ENCODE results near the gene MXRA8.

Gene MXRA8

DNA sequence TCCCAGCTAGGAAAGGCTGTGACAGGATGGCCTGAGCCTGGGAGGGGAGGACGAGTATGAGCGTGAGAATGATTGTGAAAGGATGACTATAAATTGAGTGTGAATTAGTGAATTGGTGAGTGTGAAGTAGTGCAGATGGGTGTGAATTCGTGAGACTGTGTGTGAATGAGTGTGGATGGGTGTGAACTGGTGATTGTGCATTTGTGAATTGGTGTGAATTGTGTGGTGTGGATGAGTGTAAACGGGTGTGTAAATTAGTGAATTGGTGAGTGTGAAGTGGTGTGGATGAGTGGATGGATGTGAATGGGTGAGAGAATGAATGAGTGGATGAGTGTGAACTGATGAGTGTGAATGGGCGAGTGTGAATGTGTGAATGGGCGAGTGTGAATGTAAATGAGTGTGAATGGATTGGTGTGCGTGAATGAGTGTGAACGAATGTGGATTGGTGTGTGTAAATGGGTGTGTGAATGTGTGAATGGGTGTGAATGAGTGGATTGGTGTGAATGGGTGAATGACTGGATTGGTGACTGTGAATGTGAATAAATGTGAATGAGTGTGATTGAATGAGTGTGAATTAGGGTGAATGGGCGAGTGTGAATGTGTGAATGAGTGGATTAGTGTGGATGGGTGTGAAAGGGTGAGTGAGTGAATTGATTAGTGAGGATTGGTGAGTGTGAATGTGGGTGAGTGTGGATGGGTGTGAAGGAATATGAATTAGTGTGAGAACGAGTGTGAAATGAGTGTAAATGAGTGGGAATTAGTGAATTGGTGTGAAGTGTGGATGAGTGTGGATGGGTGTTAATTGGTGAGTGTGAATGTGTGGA, 7.7 kb upstream of the MXRA8 start:
- no peak for DNase-seq

DNA sequence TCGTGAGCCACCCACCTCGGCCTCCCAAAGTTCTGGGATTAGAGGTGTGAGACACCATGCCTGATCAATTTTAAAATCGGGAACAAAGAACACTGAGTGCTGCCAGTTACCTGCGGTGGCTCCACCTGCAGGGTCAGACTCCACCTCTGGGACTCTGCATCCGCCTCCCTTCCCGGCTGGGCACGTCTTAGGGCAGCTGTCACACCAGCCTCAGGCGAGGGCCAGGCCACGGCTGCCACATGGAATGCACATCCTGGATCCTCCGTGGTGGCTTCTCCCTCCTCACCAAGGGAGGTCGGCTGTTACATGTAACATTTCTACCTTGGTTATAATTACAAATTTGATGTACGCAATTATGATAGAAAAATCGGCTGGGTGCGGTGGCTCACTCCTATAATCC, 5.9 kb upstream of the MXRA8 start:
- DNase-seq, result no peak

DNA sequence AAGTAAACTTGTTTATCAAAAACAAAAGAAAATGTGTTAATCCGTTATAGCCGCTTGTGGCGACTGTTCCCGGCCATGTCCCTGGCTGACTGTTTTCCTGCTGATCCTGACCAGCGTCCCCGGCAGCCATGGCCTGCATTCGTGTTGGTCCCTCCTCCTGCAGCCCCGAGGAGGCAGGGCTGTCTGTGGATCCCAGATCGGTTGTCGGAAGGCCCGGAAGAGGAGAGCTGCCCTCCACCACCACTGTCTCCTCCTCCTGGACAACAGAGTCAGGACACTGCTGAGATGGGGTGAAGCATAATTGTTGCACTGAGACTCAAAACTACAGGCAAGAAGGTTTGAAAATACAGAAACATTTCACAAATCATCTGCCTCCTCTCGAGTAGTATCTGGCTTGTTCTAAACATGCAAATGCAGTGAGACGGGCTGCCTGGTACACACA, 3.6 kb upstream of the MXRA8 start:
- DNase-seq, result no peak

DNA sequence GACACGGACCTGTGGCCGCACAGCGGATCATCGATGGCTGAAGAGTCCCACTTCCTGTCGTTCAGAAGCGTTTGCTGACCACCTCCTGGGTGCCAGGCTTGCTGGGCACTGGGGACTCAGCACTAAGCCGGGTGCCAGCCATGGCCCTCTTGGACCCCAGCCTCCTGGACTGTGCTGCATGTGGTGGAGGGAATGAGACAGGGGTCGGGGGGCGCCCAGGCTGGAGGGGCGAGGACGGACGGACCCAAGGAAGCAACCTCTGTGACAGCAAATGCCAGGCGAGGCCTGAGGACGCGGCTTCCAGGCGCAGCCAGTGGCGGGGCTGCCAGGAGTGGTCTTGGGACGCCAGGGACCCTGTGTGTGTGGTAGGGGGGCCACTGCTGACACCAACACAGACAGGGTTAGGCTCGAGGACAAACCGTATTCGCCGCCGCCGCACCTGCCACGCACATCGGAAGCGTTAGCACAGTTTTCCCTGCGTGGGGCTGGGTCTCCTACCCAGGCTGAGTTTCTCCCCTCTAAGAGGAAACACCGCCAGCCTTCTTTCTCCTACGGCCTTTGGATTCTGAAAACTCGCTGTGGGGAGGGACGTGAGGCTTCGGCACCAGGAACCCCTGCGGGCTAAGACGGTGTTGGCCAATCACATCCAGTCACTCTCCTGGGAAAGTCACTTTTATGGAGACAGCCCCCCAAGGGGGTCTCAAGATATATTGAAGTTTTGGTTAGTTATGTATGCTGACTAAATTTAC, 3.1 kb upstream of the MXRA8 start:
- DNase-seq, result no peak

DNA sequence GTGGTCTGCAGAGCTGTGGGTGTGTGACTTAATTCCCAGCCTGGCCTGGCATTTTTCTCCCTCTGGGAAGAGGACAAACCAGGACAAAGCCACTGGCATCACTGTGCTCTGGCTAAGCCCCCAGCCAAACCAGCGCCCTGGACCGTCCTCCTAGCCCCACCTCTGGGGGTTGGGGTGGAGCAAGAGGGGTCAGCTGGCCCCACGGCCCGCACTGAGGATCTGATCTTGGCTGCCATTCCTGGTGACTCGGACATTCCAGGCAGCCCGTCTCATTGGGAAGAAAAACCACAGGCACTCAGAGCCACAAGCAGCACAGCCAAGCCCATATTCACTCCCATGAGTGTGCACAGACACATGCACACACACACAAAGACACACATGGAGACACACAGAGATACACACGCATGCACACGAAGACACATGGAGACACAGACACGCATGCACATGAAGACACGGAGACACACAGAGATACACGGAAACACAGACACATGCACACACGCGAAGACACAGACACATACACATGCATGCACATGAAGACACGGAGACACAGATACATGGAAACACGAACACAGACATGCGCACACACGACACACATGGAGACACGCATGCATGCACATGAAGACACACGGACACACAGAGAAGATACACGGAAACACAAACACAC, 2.3 kb upstream of the MXRA8 start:
- DNase-seq, result no peak

DNA sequence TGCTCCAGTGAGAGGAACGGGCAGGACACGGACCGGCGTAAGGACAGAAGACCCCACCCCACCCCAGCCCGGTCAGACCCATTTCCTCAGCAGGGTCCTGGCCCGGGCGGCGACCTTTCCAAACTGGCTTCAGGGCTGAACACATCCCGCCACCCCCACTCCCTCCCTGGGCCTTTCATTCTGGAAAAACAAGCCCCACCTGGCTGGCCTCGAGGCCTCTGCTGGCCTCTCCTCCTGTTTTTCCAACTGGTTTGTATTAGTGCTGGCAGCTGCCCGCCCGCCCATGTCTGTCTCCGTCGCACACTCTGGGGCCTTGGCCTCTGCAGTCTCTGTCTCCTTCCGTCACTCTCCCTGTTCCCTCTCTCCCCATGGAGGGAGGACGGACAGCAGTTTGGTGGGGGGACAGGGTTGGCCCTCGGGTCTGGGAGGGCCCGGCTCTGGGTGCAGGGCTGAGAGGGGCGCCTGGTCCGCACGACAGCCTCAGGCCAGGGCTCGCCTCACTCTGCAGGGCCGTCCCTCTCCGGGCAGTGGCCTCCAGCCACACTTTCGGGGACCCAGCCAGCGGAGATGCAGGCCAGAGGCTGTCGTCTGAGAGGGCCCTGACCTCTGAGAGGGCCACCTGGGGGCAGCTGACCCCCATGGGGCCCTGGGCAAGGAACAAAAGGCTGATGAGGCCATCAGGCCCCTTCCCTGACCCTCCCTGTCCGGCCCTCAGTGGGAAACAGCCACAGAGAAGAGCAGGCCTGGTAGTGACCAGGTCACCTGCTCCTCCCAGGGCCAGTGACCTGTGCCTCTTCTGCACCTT, 1.5 kb upstream of the MXRA8 start:
- no peak for DNase-seq

DNA sequence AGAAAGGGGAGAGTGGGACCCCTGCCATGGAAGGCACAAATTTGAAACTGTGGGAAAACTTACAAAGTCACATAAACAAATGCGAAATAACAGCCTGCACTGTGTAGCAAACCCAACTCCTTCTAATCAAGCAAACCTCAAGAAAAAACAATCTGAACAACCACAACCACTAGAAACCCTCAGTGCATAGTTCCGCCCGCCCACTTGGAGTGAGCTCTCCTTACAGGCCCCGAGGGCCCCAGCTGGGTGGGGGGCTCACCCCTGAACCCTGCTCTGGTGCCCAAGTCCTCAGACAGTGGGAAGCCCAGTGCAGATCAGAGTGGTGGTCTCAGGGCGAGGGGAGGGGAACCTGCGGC, 931 bp upstream of the MXRA8 start:
- DNase-seq, result no peak

DNA sequence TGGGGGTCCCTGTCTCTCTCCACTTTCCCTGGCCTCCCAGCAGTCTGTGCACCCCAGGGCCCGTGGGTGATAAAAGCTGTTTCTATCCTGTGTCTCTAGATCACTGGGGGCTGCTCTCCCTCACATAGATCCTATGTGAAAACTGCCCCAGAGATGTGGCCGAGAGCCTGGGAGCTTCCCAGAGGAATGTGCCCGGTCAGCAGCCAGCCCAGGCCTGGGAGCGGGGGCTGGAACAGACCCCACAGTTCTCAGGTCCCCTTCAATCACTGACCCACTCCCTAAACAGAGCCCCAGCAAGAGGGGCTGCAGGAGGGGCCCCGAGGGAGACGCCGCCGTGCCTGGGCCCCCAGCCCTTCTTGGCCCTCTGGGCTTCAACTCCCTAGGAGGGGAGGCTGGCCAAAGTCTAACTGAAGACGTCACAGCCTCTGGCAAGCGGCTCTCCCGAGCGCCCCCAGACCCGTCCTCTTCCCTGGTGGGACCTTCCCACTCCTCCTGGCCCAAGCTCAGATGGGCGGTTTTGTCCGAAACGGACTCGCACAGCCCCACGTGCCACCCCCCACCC, 403 bp downstream of the MXRA8 start:
- no peak for DNase-seq

DNA sequence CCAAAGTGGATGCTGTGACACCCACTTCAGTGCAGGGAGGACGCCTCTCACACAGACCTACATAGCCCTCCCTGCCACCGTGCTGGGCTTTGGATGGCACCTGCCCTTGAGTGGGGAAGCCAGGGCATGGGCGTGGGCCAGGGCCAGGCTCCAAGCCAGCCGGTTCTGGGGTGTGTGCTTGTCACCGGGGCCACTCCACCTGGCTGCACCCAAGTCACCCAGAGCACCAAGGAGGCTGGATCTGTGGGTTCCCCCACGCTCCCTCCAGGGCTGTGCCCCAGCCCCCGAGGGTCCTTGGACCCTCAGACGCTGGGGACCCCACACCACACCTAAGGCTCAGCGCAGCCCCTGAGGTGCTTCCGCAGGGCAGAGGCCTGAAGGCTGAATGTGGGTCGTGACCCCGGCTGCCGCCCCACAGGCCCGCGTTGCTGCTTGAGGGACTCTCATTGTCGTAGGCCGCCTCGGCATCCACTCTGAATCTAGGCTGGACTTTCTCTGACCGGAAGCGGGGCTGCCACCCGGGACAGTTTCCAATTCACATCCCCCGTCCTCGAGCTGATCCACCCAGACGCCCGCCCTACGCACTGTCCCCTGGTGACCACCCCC, 1.5 kb downstream of the MXRA8 start:
- DNase-seq, result no peak

DNA sequence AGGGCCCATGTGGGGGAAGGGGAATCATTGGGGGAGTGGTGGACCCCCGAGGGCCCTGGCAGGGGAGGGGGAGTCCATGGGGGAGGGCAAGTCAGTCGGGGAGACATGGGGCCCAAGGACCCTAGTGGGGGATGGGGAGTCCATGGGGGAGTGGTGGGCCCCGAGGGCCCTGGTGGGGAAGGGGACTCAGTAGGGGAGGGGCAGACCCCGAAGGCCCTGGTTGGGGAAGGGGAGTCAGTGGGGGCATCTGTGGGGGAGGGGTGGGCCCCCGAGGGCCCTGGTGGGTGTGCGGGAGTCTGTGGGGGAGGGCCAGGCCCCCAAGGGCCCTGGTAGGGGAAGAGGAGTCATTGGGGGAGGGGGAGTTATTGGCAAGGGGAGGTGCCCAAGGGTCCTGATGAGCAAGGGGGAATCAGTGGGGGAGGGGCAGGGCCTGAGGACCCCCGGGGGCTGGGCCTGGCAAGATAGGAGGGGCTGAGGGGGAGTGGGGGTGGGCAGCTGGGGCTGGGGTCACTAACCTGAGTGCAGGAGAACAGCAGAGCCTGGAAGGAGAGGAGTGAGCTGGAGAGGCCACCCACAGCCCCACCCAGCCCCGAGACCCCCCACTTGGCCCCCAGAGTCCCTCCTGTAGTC, 2.1 kb downstream of the MXRA8 start:
- no peak for DNase-seq

DNA sequence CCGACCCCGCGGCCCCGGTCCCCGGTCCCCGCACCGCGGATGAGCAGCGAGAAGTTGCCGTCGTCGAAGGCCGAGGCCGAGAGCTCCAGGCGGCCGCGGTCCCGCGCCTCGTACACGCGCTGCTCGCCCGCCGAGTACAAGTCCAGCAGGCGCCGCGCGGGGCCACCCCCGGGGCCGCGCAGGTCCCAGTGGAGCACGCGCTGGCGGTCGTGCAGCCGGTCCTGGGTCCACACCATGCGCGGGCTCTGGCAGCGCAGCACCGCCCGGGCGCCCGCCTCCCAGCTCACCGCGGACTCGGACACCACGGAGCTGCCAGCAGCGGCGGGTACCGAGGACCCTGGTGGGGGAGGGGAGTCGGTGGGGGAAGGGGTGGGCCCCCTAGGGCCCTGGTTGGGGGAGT, 2.9 kb downstream of the MXRA8 start:
- DNase-seq, result no peak

DNA sequence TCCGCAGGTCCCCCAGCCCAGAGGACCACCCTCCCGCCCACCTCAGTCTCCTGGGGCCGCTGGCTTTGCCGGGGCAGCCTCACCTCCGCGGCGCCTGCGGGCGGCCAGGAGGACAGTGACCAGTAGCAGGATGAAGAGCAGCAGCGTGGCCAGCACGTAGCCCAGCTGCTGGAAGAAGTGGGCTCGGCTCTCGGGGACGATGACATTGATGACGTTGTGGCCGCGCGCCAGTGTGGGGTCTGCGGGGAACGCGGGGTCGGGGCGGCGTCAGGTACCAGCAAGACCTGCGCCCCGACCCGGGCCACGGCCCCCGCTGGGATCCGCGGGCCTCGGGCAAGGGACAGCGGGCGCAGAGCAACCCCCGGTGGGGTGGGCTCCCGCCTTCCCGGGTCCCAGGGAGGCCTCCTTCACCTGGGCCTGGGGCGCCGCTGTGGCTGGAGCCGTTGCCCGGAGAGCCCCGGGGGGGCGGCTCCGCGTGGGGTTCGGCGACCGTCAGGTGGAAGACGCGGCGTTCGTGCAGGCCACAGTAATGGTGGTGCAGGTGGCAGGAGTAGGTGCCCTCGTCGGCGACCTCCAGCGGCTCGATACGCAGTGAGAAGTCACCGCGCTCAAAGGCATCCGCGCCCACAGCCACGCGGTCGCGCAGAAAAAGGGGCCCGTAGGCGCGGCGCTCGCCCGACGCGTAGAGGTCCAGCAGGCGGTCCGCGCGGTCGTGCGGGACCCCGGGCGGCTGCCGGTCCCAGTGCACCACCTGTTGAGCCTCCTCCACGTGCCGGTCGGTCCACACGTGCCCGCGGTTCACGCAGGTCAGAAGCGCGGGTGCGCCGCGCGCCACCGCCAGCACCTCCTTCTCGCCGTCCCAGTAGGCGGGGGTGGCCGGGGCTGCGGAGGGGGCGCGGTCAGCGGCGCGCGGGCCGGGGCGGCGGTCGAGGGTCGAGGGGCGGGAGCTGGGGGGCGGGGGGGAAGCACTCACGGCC, 3.8 kb downstream of the MXRA8 start:
- no peak for DNase-seq

DNA sequence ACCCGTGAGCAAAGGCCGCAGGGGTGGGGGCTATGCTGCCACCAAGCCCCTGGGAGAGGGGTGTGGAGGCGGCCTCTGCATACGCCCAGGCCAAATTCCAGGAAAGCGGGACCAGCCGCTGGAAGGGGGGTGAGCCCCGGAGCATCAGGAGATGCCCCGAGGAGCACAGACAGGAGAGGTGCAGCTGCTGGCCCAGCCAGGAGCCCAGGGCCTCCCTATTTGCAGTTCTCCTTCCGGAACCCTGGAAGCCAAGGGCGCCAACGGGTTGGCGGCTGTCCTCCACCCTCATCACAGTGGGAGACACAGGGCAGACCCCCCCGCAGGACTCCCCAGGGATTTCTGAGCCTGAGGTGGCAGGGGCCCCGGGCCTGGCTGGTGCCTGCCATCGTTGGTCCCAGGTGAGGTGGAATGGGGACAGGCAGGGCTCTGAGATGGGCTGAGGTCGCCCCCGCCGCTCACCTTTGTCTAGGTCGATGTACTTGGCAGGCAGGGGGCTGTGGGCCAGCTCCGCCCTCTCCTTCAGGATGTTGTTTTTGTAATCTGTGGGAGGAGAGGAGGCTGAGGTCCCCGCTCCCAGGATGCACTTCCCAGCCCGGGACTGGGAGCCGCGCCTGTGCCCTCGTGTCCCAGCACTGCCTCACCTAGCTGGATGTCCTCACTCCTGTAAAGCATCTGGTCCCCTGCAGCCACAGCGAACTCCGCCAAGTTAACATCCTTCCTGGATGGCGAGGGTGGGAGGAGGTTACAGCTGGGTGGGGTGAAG, 4.8 kb downstream of the MXRA8 start:
- no peak for DNase-seq

DNA sequence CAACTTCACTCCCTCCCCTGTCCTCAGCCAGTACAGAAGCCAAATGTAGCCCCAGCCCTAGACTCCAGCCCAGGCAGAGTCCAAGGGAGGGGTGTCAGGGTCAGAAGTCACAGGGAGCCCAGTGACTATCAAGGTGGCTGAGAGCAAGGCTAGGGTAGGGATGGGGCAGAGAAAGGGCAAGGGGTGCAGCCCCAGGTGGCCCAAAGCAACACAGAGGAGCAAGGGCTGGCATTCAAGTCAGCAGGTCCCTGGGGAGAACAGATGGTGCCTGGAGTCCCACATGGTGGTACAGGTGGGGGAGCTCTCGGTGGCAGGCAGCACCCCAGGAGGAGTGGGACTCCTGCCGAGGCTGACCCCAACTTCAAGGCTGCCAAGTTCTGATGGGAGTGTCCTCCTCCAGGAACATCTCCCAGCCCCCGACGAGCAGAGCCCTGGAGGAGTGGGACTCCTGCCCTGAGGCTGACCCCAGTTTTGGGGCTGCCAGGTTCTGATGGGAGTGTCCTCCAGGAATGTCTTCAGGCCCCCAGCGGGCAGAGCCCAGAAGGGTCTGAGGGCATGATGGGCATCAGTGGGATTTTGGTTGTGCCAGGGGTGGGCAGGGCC, 5.5 kb downstream of the MXRA8 start:
- DNase-seq, result no peak

DNA sequence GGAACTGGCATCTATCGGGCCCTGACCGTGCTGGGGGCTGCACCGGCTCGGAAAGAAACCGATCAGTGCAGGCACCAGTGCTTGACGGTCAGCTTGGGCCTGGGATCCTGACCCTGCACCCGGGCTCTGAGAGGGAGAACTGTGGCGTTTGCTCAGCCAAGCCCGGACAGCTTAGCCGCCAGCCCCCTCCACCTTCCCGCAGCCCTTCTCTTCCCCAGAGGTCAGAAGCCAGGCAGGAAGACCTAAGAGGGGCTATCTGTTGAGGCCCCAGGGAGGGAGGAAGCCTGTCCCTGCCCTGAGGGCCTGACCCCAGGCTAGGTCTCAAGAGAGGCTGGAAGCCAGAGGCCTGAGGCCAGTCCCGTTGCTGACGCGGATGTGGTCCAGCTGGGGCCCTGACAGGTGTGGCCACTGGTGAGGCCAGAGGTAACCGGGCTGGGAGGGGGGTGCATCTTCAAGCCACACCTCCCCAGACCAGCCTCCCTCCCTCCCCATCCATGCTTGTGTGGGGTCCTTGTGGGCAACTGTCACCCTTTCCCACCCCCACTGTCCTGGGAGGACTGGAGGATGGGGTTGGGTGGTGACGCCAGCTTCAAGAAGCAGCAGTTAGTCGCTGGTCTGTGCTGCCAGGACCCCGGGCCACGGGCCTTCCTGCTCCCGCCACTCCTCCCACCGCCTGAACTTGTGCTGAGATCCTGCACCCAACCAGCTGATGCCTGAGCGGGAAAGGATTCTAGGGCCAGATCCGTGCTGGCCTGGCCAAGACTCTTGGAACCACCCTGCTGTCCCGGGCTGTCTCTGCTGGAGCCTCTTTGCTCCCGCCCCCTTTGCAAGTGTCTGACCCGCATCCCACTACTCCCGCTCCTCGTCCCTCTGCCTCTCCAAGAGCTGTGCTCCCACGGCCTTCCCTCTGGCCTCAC, 6.6 kb downstream of the MXRA8 start:
- peak in 1 of 2 experiments; percentile 58 for DNase-seq

DNA sequence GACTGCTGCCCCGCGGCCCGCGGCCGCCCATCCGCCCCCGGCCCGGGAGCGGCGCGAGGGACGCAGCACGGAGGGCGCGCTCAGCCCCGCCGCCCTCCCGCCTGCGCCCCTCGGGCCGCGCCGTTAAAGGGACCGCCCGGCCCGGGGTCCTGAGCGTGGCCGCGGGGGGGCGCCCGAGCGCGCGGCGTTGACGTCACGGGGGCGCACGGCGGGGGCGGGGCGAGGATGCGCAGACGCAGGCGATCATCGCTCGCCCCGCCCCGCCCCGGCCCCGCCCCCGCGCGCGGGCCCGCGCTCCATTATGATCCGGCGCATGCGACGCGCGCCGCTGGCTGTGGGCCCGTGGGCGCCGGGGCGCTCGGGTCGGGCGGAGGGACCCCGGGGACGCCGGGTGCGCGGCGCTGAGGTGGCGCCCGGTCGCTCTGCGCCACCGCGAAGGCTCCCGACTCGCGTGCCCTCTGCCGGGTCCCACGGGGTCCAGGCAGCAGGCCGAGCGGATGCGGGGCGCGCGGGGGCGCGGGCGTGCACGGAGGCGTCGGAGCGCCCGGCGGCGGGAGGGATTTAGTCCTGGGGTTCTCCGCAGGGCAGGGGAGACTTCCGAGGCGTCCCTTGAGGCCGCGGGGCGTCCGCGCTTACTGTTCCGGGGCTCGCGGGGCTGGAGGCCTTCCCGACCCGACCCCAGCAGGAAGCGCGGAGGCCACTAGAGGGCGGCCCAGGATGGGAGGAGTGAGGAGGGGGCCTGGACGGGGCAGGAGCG, 8.9 kb downstream of the MXRA8 start, which contains the start of gene DVL1:
Gene DVL1 (minus strand): TSS at position 163 of the 757 bp plus-strand sequence. CDS start 353 bp downstream, outside the sequence.
- peak in 1 of 2 experiments; percentile 80 for DNase-seq

All from NCI-H446 (cell line).